Activated T-cell treated with anti-CD3 and anti-CD28 coated beads, Interleukin-2, amount 50 U/mL, for 1 hour (primary cell): Measurements from ENCODE around the gene OR2V1.
"Not testable (repeated sequence)": the region's sequence is repeated elsewhere in the genome, so short reads cannot be mapped to it uniquely, and the experiment has no call there.

ENCODE experiments used
- DNase-seq: peaks from one replicate; pipeline ENCODE4 v3.0.0-alpha.2; 2020

OR2V1 gene, protein sequence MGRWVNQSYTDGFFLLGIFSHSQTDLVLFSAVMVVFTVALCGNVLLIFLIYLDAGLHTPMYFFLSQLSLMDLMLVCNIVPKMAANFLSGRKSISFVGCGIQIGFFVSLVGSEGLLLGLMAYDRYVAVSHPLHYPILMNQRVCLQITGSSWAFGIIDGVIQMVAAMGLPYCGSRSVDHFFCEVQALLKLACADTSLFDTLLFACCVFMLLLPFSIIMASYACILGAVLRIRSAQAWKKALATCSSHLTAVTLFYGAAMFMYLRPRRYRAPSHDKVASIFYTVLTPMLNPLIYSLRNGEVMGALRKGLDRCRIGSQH

GRCh38 chr5:181130832-181131496 is at the start of gene OR2V1:
Gene OR2V1 (minus strand): TSS chr5:181131169. CDS start chr5:181125304, 5,865 bp downstream.
- DNase-seq, result no peak

DNA sequence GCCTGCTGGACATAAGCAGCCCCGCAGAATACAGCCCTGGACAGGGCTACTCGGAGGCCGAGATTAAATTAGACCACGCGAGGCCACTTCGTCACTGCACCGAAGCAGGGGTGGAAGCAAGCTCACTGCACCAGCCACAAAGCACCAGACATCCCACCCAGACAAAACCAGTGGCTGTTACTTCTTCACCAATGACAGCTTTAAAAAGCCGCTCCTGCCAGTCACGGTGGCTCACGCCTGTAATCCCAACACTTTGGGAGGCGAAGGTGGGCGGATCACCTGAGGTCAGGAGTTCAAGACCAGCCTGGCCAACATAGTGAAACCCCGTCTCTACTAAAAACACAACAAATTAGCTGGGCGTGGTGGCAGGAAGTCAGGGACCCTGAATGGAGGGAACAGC is 46.6 kb upstream of the OR2V1 start:
- not testable (repeated sequence) for DNase-seq

GRCh38 chr5:181176254-181176952 is 45.4 kb upstream of the OR2V1 start:
- no peak for DNase-seq

GRCh38 chr5:181173420-181174342 is 42.7 kb upstream of the OR2V1 start:
- peak; percentile 57 for DNase-seq

GRCh38 chr5:181173027-181173419 is 42.1 kb upstream of the OR2V1 start:
- peak; percentile 79 for DNase-seq

GRCh38 chr5:181171782-181172181 is 40.8 kb upstream of the OR2V1 start:
- no peak for DNase-seq

DNA sequence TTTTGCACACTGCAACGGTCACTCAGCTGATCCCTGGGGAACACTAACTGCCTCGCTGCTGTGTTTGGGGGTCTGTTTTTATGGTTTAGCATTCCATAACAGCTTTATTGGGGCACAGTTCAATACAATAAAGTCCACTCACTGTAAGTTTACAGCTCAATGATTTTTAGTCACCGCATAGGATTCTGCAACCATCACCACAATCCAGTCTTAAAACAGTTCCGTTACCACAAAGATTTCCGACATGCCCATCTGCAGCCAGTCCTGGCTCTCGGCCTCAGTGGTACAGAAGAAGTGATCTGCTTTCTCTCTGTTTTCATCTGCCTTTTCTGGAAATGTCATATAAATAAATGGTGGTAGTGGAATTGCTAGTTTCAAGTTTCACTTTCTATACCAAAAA is 40.0 kb upstream of the OR2V1 start:
- DNase-seq, result no peak

DNA sequence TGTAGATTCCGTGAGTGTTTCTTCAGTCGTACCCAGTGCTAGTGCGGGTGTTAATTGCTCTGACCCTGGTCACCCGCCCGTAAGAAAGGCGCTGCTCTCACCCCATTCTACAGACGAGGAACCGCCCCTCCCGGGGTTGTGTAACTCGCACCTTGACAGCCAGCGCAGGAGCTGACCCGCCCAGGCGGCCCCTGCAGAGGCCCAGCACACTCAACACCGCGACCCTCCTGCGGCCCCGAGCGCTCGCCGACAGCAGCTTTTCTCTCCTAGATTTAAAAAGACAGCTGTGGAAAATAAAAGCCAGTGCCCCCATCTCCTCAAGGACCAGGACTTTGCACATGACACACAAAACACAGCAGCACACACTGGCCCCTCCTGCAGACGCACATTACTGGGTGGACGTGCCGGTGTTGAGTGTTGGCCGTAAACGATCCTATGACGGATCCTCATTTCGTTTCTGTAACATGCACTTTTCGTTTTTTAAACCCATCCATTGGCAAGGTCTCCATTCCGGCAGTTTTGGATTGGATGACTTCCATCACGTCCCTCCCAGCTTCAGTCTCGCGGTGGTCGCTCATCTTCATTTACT is 39.4 kb upstream of the OR2V1 start:
- no peak for DNase-seq

DNA sequence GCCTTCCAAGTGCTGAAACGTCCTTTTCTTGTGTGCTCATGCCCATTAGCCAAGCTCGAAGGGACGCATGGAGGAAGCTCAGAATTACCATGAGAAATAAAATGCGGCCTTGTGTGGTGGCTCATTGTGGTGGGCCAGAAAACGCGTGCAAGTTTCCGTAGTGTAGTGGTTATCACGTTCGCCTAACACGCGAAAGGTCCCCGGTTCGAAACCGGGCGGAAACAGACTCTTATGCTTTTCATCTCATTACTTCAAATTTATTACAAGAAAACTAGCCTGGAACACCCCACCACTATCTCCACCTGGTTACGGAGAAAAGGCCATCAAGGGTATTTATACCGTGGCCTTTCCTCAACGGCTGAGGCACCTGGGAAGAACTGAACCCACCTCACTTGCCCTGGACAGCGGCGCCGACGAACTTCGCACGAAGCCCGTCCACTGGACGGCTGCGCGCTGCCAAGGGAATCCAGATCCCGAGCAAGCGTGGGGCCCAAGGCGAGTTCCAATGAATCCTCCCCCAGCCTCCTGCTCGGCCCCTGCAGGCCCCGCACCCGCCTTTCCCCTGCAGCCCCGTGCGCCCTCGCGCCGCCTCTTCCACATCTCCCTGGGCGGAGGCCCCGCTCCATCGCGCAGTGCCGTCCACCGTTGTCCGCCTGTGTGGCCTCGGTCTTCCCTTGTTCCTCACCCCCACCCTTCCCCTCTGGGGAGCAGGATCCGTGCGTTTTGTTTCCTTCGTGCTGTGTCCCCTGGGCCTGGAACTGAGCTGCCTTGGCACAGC is 38.7 kb upstream of the OR2V1 start:
- DNase-seq, result peak; percentile 73

GRCh38 chr5:181168595-181169118 is 37.7 kb upstream of the OR2V1 start:
- no peak for DNase-seq

GRCh38 chr5:181167814-181168488 is 37.0 kb upstream of the OR2V1 start:
- no peak for DNase-seq

- no peak for DNase-seq
These were observed 36.1 kb upstream of the OR2V1 start for GRCh38 chr5:181166812-181167733.

DNA sequence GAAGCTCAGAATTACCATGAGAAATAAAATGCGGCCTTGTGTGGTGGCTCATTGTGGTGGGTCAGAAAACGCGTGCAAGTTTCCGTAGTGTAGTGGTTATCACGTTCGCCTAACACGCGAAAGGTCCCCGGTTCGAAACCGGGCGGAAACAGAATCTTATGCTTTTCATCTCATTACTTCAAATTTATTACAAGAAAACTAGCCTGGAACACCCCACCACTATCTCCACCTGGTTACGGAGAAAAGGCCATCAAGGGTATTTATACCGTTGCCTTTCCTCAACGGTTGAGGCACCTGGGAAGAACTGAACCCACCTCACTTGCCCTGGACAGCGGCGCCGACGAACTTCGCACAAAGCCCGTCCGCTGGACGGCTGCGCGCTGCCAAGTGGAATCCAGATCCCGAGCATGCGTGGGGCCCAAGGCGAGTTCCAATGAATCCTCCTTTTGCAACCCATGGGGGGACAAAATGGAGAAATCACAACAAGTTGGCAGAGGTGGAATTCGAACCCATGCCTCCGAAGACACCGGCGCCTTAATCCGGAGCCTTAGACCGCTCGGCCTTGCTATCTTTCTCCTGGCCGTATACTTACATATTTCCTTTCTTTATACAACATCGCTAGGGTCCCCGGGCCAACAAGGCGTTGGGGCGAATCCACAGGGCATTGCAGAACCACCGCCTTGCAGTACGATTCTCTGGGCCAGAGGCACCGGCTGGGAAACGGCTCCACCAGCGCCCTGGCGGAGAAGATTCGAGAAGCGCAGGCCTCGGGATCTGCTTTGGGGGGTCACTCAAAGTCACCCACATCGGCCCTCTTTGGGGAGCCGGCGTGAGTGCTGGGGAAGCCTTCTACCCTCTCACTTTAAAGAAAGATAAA is 33.3 kb upstream of the OR2V1 start:
- no peak for DNase-seq

DNA sequence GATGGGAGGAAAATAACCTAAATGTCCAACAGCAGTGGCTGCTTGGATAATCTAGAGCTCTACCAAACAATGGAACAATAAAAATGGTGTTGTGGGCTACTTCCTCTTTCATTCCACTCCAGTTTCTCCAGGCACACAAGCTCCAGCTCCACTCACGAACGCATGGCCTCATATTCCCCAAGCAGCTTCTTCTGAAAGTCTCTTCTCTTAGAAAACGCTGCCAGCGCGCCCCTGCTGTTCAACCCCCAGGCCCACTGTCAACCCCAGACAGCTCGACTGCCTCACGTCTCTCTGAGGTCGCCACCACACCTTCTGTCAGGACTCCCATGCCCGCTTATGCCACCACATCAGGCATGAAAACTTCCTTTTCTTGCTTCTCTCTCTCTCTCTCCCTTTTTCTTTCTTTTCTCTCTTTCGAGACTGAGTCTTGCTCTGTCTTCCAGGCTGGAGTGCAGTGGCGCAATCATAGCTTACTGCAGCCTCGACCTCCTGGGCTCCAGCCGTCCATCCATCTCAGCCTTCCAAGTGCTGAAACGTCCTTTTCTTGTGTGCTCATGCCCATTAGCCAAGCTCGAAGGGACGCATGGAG is 32.6 kb upstream of the OR2V1 start:
- DNase-seq, result no peak

- no peak for DNase-seq
These were observed 30.7 kb upstream of the OR2V1 start for GRCh38 chr5:181161534-181162175.

DNA sequence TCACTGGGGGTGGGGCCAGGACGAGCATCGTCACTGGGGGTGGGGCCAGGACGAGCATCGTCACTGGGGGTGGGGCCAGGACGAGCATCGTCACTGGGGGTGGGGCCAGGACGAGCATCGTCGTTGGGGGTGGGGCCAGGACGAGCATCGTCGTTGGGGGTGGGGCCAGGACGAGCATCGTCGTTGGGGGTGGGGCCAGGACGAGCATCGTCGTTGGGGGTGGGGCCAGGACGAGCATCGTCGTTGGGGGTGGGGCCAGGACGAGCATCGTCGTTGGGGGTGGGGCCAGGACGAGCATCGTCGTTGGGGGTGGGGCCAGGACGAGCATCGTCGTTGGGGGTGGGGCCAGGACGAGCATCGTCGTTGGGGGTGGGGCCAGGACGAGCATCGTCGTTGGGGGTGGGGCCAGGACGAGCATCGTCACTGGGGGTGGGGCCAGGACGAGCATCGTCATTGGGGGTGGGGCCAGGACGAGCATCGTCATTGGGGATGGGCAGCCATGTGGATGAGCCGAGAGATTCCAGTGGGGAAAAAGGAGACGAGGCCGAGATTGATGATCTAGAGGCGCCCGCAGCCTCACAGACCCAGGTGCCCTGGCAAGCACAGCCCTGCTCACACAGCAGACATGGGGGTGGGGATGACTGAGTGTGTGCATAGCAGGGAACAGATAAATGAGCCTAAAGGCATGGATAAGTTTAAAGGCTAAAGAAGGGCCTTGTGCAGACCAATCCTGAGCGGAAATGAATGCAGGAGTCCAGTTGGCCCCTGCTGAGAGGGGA is 30.0 kb upstream of the OR2V1 start:
- peak; percentile 75 for DNase-seq
